SK-MEL-5 (cell line): ENCODE results near the gene LXN. TPM values are rescaled to one million over a fixed set of nuclear protein-coding genes. Genes with fewer than 3 reads are reported as not detected.
A peak's percentile ranks its signal among the peaks of the same experiment; 100 is the strongest.
"Not testable (repeated sequence)": the region's sequence is repeated elsewhere in the genome, so short reads cannot be mapped to it uniquely, and the experiment has no call there.

Source experiments
- DNase-seq: peaks from one replicate; pipeline ENCODE4 v3.0.0-alpha.2; 2016; ENCODE audit warnings: low read depth, low spot score
- in situ Hi-C: cut with HindIII; loops from 2 replicates; pipeline ENCODE4 v1.10.0; 2016; ENCODE audit warnings: low sequenced_read_pairs, high pct_unique_total_duplicates, low pct_unique_long_range_greater_than_20kb
- polyA plus RNA-seq, 2 experiments: library from polyadenylated mRNA; depleted of rRNA; stranded (reverse); fragments of >200 nt; gene quantifications; 2 replicates each; pipeline ENCODE4 v1.2.3, GENCODE V29; 2015
- total RNA-seq: library from RNA; depleted of rRNA; stranded (reverse); fragments of >200 nt; shearing (Covaris generic); gene quantifications from 2 replicates; pipeline ENCODE4 v1.2.3, GENCODE V29; 2014; rRNA removed

The LXN gene
- total RNA-seq: 244 and 273 TPM in 2 replicates
- polyA plus RNA-seq (2015; cell fraction: cytosol; rRNA removed): 99.4 and 108 TPM in 2 replicates
- 23.2 and 33.1 TPM in 2 replicates for polyA plus RNA-seq (2015; cell fraction: nucleus; rRNA removed)

GRCh38 chr3:158672215-158673176 lies at the start of gene LXN:
Gene LXN (minus strand): TSS chr3:158672648. CDS start chr3:158672478, 170 bp downstream.
- in situ Hi-C loops: no loop called here
- peak; percentile 82 for DNase-seq

GRCh38 chr3:158722108-158722507 lies 49.7 kb upstream of the LXN start:
- DNase-seq: no peak
- in situ Hi-C loops: no loop called here

GRCh38 chr3:158718490-158719170 lies 46.2 kb upstream of the LXN start:
- no peak for DNase-seq
- in situ Hi-C loops: no loop called here

GRCh38 chr3:158717576-158717975 lies 45.1 kb upstream of the LXN start:
- in situ Hi-C loops: no loop called here
- DNase-seq: no peak

- peak; percentile 99 for DNase-seq
- in situ Hi-C loops: no loop called here
Observed at GRCh38 chr3:158713094-158713499, 40.6 kb upstream of the LXN start.

GRCh38 chr3:158712443-158712842 lies 40.0 kb upstream of the LXN start:
- in situ Hi-C loops: no loop called here
- DNase-seq: no peak

GRCh38 chr3:158711886-158712285 lies 39.4 kb upstream of the LXN start:
- DNase-seq: no peak
- in situ Hi-C loops: no loop called here

GRCh38 chr3:158710601-158711000 lies 38.2 kb upstream of the LXN start:
- no peak for DNase-seq
- in situ Hi-C loops: no loop called here

GRCh38 chr3:158709666-158710083 lies 37.2 kb upstream of the LXN start:
- in situ Hi-C loops: no loop called here
- peak; percentile 62 for DNase-seq

GRCh38 chr3:158703566-158703965 lies 31.1 kb upstream of the LXN start:
- in situ Hi-C loops: no loop called here
- no peak for DNase-seq

GRCh38 chr3:158702815-158703481 lies 30.5 kb upstream of the LXN start:
- DNase-seq: no peak
- in situ Hi-C loops: no loop called here

GRCh38 chr3:158701420-158702065 lies 29.1 kb upstream of the LXN start:
- in situ Hi-C loops: no loop called here
- no peak for DNase-seq

- in situ Hi-C loops: no loop called here
- DNase-seq: no peak
Observed at GRCh38 chr3:158700559-158700958, 28.1 kb upstream of the LXN start.

- in situ Hi-C loops: no loop called here
- DNase-seq: no peak
Observed at GRCh38 chr3:158696618-158697017, 24.2 kb upstream of the LXN start.

- in situ Hi-C loops, DNase-seq: not testable (repeated sequence)
Observed at GRCh38 chr3:158693866-158694456, 21.5 kb upstream of the LXN start.

- in situ Hi-C loops: no loop called here
- DNase-seq: no peak
Observed at GRCh38 chr3:158685159-158685558, 12.7 kb upstream of the LXN start.
